ENCODE data around the gene P2RY14.

Gene P2RY14

DNA sequence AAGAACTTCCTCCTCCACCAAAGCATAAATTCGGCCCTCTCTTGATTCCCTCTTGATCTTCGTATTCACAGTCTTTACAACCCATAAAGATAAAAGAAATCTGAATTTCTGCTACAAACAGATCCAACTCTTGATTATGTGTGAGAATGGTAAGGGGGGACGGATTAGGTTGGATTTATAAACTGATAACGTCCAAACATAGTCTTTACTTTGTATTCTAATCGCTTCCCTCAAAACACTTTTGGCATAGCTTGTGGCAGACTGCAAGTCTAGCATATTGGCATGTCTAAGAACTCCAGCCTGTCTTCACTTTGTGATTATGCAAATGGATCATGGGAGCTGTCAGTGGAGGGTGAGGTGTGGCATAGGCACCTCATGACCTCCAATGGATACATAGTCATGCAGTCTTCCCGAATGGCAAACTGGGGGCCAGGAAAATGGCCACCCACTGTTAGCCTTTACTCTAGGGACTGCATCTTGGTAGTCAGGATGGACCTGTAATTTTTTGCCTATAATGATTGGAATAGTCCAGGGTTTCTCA, 51.0 kb downstream of the P2RY14 start:
- no peak for TF ChIP-seq CTCF (IDR thresholded peaks at IDR 0.05; ENCODE audit: control extremely low read depth, extremely low read depth, low read depth, missing control alignments)
- DNase-seq (ENCODE audit: extremely low spot score): no peak
- ChIA-PET POLR2A (interaction anchor here (0.6 kb wide), 1 partner anchor 464 kb away, joined by 3 read pairs; the partner anchor contains the start of gene SIAH2), CTCF (interaction anchor here (0.7 to 8.2 kb wide), 19 partner anchors 9 to 611 kb away, joined by 3 to 120 read pairs (median 11); partner anchors contain the start of gene P2RY14)

DNA sequence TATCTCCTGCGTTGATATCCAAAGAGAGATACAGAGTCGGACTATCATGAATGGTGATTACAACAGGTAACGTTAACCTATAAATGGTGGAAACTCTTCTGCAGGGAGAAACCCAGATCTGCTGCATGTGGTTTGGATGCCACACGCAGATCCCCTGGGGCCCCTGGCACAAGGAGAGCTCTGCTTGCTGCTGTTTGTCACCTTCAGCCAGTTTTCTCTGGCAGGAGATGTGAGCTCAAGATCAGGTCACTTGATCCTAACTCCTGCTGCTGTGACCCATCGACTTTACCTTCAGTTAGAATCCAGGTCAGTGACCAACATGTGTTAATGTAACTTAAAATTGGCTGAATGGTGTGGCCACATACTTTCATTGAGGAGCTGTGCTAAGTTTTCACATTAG, 51.5 kb downstream of the P2RY14 start:
- CTCF ChIA-PET: interaction anchor here (0.7 to 8.2 kb wide), 18 partner anchors 9 to 612 kb away, joined by 3 to 120 read pairs (median 12); partner anchors contain the start of gene P2RY14
- no peak for TF ChIP-seq CTCF (IDR thresholded peaks at IDR 0.05; ENCODE audit: control extremely low read depth, extremely low read depth, low read depth, missing control alignments)
- no peak for DNase-seq (ENCODE audit: extremely low spot score)
- POLR2A ChIA-PET: no interaction called here

DNA sequence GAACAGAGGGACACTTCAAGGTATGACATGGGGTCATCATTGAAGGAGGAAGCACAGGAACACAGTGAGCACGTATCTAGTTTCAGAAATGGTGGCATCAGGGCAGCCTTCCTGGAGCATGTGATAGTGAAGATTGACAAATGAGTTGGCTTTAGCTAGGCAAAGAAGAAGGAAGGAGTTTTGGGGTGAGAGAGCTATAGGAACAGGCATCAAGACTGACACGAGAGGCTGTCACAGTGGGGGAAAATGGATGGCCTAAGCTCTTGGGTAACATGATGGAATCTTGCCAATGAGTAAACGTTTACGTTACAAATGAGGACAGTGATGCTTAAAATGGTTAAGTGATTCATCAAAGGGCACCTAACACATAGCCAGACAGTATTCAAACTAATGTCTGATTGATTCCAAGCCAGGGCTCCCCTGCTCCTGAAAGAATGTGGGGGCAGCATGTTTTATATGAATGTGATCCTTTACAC, 52.2 kb downstream of the P2RY14 start:
- ChIA-PET POLR2A (no interaction called here), CTCF (interaction anchor here (2.3 to 8.2 kb wide), 8 partner anchors 10 to 60 kb away, joined by 8 to 120 read pairs (median 24); partner anchors contain the start of gene P2RY14)
- DNase-seq (ENCODE audit: extremely low spot score): no peak
- no peak for TF ChIP-seq CTCF (IDR thresholded peaks at IDR 0.05; ENCODE audit: control extremely low read depth, extremely low read depth, low read depth, missing control alignments)

DNA sequence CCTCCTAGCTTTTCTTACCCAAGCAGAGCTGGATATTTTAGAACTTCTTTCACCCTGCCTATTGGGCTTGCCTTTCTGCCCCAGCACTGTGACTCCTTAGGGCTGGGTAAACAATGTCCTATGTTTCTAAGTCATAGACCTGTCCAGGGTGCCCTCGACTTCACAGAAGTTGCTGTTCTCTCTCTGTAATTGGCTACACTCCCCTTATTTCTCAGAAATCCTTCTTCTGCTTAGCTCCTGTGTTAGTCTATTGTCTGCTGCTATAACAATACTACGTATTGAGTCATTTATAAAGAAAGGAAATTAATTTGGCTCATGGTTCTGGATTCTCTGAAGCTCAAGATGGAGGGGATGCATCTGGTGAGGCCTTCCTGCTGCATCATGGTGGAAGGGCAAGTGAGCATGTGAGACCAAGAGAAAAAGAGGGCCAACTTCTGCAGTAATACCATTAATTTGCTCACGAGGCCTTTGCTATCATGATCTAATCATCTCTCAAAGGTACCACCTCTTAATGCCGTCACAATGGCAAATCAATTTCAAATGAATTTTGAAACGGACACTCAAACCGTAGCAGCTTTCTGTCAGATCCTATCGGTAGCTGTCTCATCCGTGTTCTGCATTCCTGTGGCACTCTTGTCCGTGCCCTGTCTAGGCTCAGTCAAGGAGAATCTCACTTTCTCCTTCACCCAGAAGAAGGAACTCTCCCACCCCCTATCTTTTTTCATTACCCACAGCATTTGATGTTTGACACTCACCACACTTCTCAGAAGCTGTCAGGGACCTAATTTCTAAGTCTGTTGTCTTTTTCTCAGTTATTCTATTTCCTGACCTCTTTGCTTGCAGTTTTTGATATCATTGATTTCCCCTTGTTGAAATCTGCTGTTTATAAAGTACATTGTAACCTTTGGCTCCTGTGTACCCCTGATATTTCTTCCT, 53.0 kb downstream of the P2RY14 start:
- CTCF ChIA-PET: interaction anchor here (0.9 to 8.2 kb wide), 8 partner anchors 11 to 614 kb away, joined by 3 to 120 read pairs (median 4); partner anchors contain the start of gene P2RY14
- TF ChIP-seq CTCF (IDR thresholded peaks at IDR 0.05; ENCODE audit: control extremely low read depth, extremely low read depth, low read depth, missing control alignments): no peak
- POLR2A ChIA-PET: no interaction called here
- DNase-seq (ENCODE audit: extremely low spot score): no peak

DNA sequence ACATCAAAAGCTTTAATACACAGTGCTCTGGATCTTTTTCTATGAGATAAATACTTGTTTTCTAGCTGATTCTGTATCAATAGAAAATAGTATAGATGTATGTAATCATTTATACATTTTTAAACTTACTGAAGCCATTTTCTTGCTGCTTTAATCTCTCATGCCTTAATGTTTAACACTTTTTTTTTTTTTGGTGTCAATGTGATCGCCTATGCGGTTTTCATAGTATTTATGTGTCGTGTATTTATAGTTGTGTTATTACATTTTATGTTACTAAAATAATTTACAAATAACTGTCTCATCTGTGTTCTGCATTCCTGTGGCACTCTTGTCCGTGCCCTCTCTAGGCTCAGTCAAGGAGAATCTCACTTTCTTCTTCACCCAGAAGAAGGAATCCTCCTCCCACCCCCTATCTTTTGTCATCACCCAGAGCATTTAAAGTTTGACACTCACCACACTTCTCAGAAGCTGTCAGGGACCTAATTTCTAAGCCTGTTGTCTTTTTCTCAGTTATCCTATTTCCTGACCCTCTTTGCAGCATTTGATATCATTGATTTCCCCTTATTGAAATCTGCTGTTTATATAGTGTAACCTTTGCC, 54.0 kb downstream of the P2RY14 start:
- ChIA-PET POLR2A (no interaction called here), CTCF (interaction anchor here (0.8 to 8.2 kb wide), 8 partner anchors 8 to 615 kb away, joined by 3 to 120 read pairs (median 3); partner anchors contain the start of gene P2RY14)

More for the DNA sequence above, 54.0 kb downstream of the P2RY14 start:
- no peak for DNase-seq (ENCODE audit: extremely low spot score)
- no peak for TF ChIP-seq CTCF (IDR thresholded peaks at IDR 0.05; ENCODE audit: control extremely low read depth, extremely low read depth, low read depth, missing control alignments)
